ENCODE data around the gene DPP10.

Gene DPP10

GRCh38 chr2:115649731-115650130, 1207.3 kb downstream of the DPP10 start:
- no peak for DNase-seq (ENCODE audit: low read depth)
- no peak overlapping the region for H3K4me3 ChIP-seq (ENCODE audit: low read depth, low read length)
- no peak for TF ChIP-seq CTCF (IDR thresholded peaks at IDR 0.05; ENCODE audit: low read depth, low read length, missing control alignments)

- DNase-seq (ENCODE audit: low read depth), result no peak
- TF ChIP-seq CTCF (IDR thresholded peaks at IDR 0.05; ENCODE audit: low read depth, low read length, missing control alignments), result no peak
- no peak overlapping the region for H3K4me3 ChIP-seq (ENCODE audit: low read depth, low read length)
Measured at GRCh38 chr2:115650827-115651226, 1208.4 kb downstream of the DPP10 start.

- TF ChIP-seq CTCF (IDR thresholded peaks at IDR 0.05; ENCODE audit: low read depth, low read length, missing control alignments), result no peak
Measured at GRCh38 chr2:115652652-115653051, 1210.2 kb downstream of the DPP10 start.

GRCh38 chr2:115654362-115654761, 1211.9 kb downstream of the DPP10 start:
- no peak overlapping the region for H3K4me3 ChIP-seq (ENCODE audit: low read depth, low read length)
- no peak for DNase-seq (ENCODE audit: low read depth)
- TF ChIP-seq CTCF (IDR thresholded peaks at IDR 0.05; ENCODE audit: low read depth, low read length, missing control alignments), result no peak

More at GRCh38 chr2:115652652-115653051, 1210.2 kb downstream of the DPP10 start:
- H3K4me3 ChIP-seq (ENCODE audit: low read depth, low read length), result no peak overlapping the region
- DNase-seq (ENCODE audit: low read depth), result no peak

- no peak for DNase-seq (ENCODE audit: low read depth)
- TF ChIP-seq CTCF (IDR thresholded peaks at IDR 0.05; ENCODE audit: low read depth, low read length, missing control alignments), result no peak
- H3K4me3 ChIP-seq (ENCODE audit: low read depth, low read length), result no peak overlapping the region
Measured at GRCh38 chr2:115678129-115678528, 1235.7 kb downstream of the DPP10 start.

GRCh38 chr2:115684345-115684744, 1241.9 kb downstream of the DPP10 start:
- no peak for TF ChIP-seq CTCF (IDR thresholded peaks at IDR 0.05; ENCODE audit: low read depth, low read length, missing control alignments)
- no peak overlapping the region for H3K4me3 ChIP-seq (ENCODE audit: low read depth, low read length)
- no peak for DNase-seq (ENCODE audit: low read depth)

- no peak overlapping the region for H3K4me3 ChIP-seq (ENCODE audit: low read depth, low read length)
- DNase-seq (ENCODE audit: low read depth), result no peak
- no peak for TF ChIP-seq CTCF (IDR thresholded peaks at IDR 0.05; ENCODE audit: low read depth, low read length, missing control alignments)
Measured at GRCh38 chr2:115691409-115691808, 1249.0 kb downstream of the DPP10 start.
